HepG2 (cell line): ENCODE data around the gene IVD. TPM values are rescaled to one million over a fixed set of nuclear protein-coding genes. Genes with fewer than 3 reads are reported as not detected.

Source experiments
- ATAC-seq: fragments of 200-7000 bp; cut with Tn5 transposase; 3 replicates; pipeline ENCODE4 v1.9.1; 2020; ENCODE audit warnings: mild to moderate bottlenecking, moderate library complexity
- BruUV-seq: library from RNA; stranded (reverse); fragments of 400-500 nt; replicated peaks from 2 replicates; lab custom pipeline; 2021; lab: Mats Ljungman, UMichigan
- CTCF ChIA-PET: fragments of 300-600 bp; formaldehyde crosslinking; extraction: SDS; loops from one replicate; lab custom pipeline; 2021; ENCODE audit warnings: low total read pairs, inconsistent platforms, low intra/inter-chr PET ratio; lab: Yijun Ruan, JAX
- POLR2A ChIA-PET: fragments of 350-600 bp; sonication (Branson Sonifier 250); formaldehyde crosslinking; loops from one replicate; lab custom pipeline; 2020; ENCODE audit warnings: antibody characterized with exemption, inconsistent platforms; lab: Yijun Ruan, JAX
- DNase-seq: peaks from one replicate; pipeline ENCODE4 v3.0.0-alpha.2; 2015; ENCODE audit warnings: low spot score
- FAIRE-seq: peaks from 3 replicates; lab custom pipeline; 2011; peaks lifted over from hg19 to GRCh38; lab: Jason Lieb, UNC
- H2AFZ ChIP-seq: one replicate; pipeline ENCODE4 v1.6.1; 2011; ENCODE audit warnings: low read length, inconsistent platforms
- H3K27ac ChIP-seq: fragments of 300-600 bp; 3 replicates; pipeline ENCODE4 v1.8.0; 2011; ENCODE audit warnings: mixed run types, mild to moderate bottlenecking, mixed read lengths, low read length, inconsistent platforms; ENCODE audit not compliant: insufficient read depth; ENCODE audit errors: extremely low read length
- H3K27me3 ChIP-seq, 2 experiments: fragments of 200-600 bp in 1 of 2; 2 replicates in 1 of 2; 3 replicates in 1 of 2; pipeline versions ENCODE4 v1.6.0 to v1.8.0; 2011; ENCODE audit warnings: low read length in 2 of 2, mild to moderate bottlenecking in 2 of 2, moderate library complexity in 2 of 2, inconsistent platforms in 1 of 2; ENCODE audit not compliant: insufficient read depth in 2 of 2, control insufficient read depth in 1 of 2
- H3K36me3 ChIP-seq, 2 experiments: fragments of 200-600 bp in 1 of 2; replicated peaks in 1 of 2; 2 replicates in 1 of 2; 3 replicates in 1 of 2; pipeline versions ENCODE4 v1.5.1 to v1.8.0; 2011; ENCODE audit warnings: low read length in 2 of 2, inconsistent platforms in 1 of 2; ENCODE audit not compliant: insufficient read depth in 2 of 2, control insufficient read depth in 1 of 2
- H3K4me1 ChIP-seq: 2 replicates; pipeline ENCODE4 v1.5.1; 2012; ENCODE audit warnings: low read length, inconsistent platforms; ENCODE audit not compliant: insufficient read depth
- H3K4me2 ChIP-seq: 2 replicates; pipeline ENCODE4 v1.6.0; 2011; ENCODE audit warnings: low read depth, low read length, inconsistent platforms
- H3K4me3 ChIP-seq, 3 experiments: fragments of 200-600 bp in 1 of 3; sonication (generic), shearing (Covaris generic) in 1 of 3; replicated peaks in 1 of 3; 2 replicates each; pipeline ENCODE4 v1.5.1; 2011 to 2016; ENCODE audit warnings: low read length in 3 of 3, inconsistent platforms in 2 of 3, low read depth in 2 of 3, mild to moderate bottlenecking in 2 of 3, control low read depth in 1 of 3, mixed read lengths in 1 of 3; ENCODE audit not compliant: insufficient read depth in 1 of 3
- H3K79me2 ChIP-seq: one replicate; pipeline ENCODE4 v1.6.1; 2011; ENCODE audit warnings: low read length, inconsistent platforms; ENCODE audit not compliant: insufficient read depth
- H3K9ac ChIP-seq: 2 replicates; pipeline ENCODE4 v1.6.0; 2011; ENCODE audit warnings: mild to moderate bottlenecking, low read depth, low read length, inconsistent platforms; ENCODE audit not compliant: insufficient read depth
- H3K9me3 ChIP-seq: 2 replicates; pipeline ENCODE4 v1.5.1; 2012; ENCODE audit warnings: mild to moderate bottlenecking, low read length
- H4K20me1 ChIP-seq: 2 replicates; pipeline ENCODE4 v1.6.0; 2011; ENCODE audit warnings: inconsistent platforms, mild to moderate bottlenecking, low read length, moderate library complexity; ENCODE audit not compliant: insufficient read depth
- AGO2 ChIP-seq: fragments of 200-400 bp; formaldehyde crosslinking; optimal IDR thresholded peaks from 2 replicates; pipeline ENCODE3; 2017; ENCODE audit warnings: mild to moderate bottlenecking, low read depth, low read length, moderate library complexity
- EHMT2 ChIP-seq: fragments of 200-600 bp; sonication (generic); IDR thresholded peaks from 2 replicates; pipeline ENCODE4 v1.7.0; 2017; ENCODE audit warnings: antibody characterized with exemption, low read depth, low read length, borderline replicate concordance
- RBFOX2 ChIP-seq: fragments of 200-400 bp; formaldehyde crosslinking; IDR thresholded peaks from 2 replicates; pipeline ENCODE4 v1.6.1; 2017; ENCODE audit warnings: low read depth, mild to moderate bottlenecking, low read length
- ZSCAN9 ChIP-seq: IDR thresholded peaks from 2 replicates; pipeline ENCODE4 v1.6.1; 2016; ENCODE audit warnings: borderline replicate concordance
- WGBS: methylation state at CpG from one replicate; pipeline ENCODE4 v1.1.6; 2017; ENCODE audit warnings: low lambda C conversion rate; 5-methylcytosine and 5-hydroxymethylcytosine counted together
- in situ Hi-C: cut with HindIII; loops from 2 replicates; pipeline ENCODE4 v1.10.0; 2017; ENCODE audit warnings: low pct_unique_long_range_greater_than_20kb; ENCODE audit not compliant: extremely low pct_ligation_motif_present
- intact Hi-C: fragments of 100-400 bp; cut with micrococcal nuclease; formaldehyde crosslinking; loops from one replicate; pipeline ENCODE4 v1.10.0; 2022; ENCODE audit not compliant: unreplicated experiment
- polyA plus RNA-seq, 8 experiments: library from polyadenylated mRNA; depleted of rRNA in 3 of 8; stranded (reverse) in 7 of 8; unstranded in 1 of 8; fragments of >200 nt; fragmentation: Illumina TruSeq in 4 of 8; extraction: Trizol in 4 of 8; gene quantifications; 2 replicates each; pipeline versions ENCODE4 v1.2.1 to v1.2.3, GENCODE V29; 2011 to 2016; ENCODE audit warnings: low read depth in 4 of 8, missing spikeins in 1 of 8, mixed read lengths in 1 of 8; ENCODE audit not compliant: insufficient read depth in 1 of 8
- total RNA-seq, 5 experiments: library from RNA; depleted of rRNA; stranded (reverse); fragments of >200 nt; fragmentation: Illumina TruSeq; extraction: Trizol; gene quantifications; 2 replicates each; pipeline ENCODE4 v1.2.3, GENCODE V29; 2016; ENCODE audit warnings: low read depth in 1 of 5

IVD gene
- total and polyA plus RNA-seq, 2 of the 13 experiments (the other 11 are each of a cell fraction or from before 2014, with no cell fraction given), result 48.0 to 53.9 TPM

GRCh38 chr15:40415226-40415625, 9.6 kb downstream of the IVD start:
- Histone ChIP-seq H3K36me3 (peaks cover 26 to 54% of the 10 kb centered on the region in 2 experiments), H3K4me3 (no peak overlapping the region), H4K20me1 (no peaks in the 10 kb centered on the region; the same call in 1 of the 2 replicates), H3K27ac (no peak overlapping the region), H3K27me3 (no peaks in the 10 kb centered on the region)
- DNase-seq (no peak), FAIRE-seq (no peak), ATAC-seq (no peak)
- intact Hi-C loops (no loop called here), in situ Hi-C loops (no loop called here)
- no TSS peak for BruUV-seq
- WGBS, result 91% methylated on average over 9 of the region's 10 CpGs
- POLR2A ChIA-PET, result no interaction called here
- TF ChIP-seq RBFOX2 (0 out of 2 replicates have a peak, but pooled peaks have one; percentile 4), EHMT2 (no peak)
- TF ChIP-seq, all 625 proteins: peak for 1
- H3K9ac ChIP-seq, result no peak overlapping the region
- CTCF ChIA-PET, result no interaction called here
- H2AFZ ChIP-seq, result no peak overlapping the region
- H3K4me1 ChIP-seq, result peaks cover 26% of the 10 kb centered on the region
- H3K9me3 ChIP-seq, result no peaks in the 10 kb centered on the region
- no peak overlapping the region for H3K4me2 ChIP-seq
- H3K79me2 ChIP-seq, result no peaks in the 10 kb centered on the region

DNA sequence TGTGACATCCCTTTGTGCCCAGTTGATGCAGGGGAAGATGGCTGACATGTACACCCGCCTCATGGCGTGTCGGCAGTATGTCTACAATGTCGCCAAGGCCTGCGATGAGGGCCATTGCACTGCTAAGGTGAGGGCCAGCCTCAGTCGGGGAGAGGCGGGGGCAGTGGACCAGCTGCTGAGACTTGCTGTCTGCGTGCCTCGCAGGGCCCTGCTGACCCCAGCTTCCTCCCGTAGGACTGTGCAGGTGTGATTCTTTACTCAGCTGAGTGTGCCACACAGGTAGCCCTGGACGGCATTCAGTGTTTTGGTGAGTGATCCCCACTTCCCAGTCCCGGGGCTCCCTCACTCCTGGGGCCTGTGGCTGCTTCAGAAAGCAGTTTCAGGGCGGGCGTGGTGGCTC, 10.5 kb downstream of the IVD start:
- Histone ChIP-seq H2AFZ (no peak overlapping the region), H3K4me2 (no peak overlapping the region), H3K4me3 (no peak overlapping the region), H4K20me1 (no peaks in the 10 kb centered on the region; the same call in 1 of the 2 replicates), H3K79me2 (no peaks in the 10 kb centered on the region), H3K4me1 (peaks cover 21% of the 10 kb centered on the region), H3K27me3 (no peaks in the 10 kb centered on the region; a peak in 1 of 5 replicates), H3K36me3 (peaks cover 22 to 46% of the 10 kb centered on the region in 2 experiments), H3K27ac (no peak overlapping the region), H3K9ac (no peak overlapping the region), H3K9me3 (no peaks in the 10 kb centered on the region)
- FAIRE-seq (no peak), DNase-seq (no peak), ATAC-seq (no peak)
- ChIA-PET CTCF (no interaction called here), POLR2A (no interaction called here)
- WGBS, result 100% methylated on average over 8 of the region's 14 CpGs
- no TSS peak for BruUV-seq
- intact Hi-C loops, result no loop called here
- peak; percentile 45 for TF ChIP-seq AGO2
- TF ChIP-seq ZSCAN9 (CRISPR knock-in tag), result no peak
- in situ Hi-C loops, result no loop called here
